Endometrial microvascular endothelial cells (primary cell): ENCODE measurements around the gene EFCC1. TPM values are rescaled to one million over a fixed set of nuclear protein-coding genes. Genes with fewer than 3 reads are reported as not detected.

Experiments
- in situ Hi-C: cut with HindIII; loops from 2 replicates; pipeline ENCODE4 v1.10.0; 2017; ENCODE audit warnings: low sequenced_read_pairs, low pct_unique_long_range_greater_than_20kb; ENCODE audit errors: inconsistent ontology term
- total RNA-seq: library from RNA; depleted of rRNA; stranded (reverse); fragments of >200 nt; gene quantifications from one replicate; pipeline ENCODE4 v1.2.3, GENCODE V29; 2015; ENCODE audit errors: inconsistent ontology term

EFCC1 gene
- total RNA-seq, 1 donor from 2014 or later: not detected

DNA sequence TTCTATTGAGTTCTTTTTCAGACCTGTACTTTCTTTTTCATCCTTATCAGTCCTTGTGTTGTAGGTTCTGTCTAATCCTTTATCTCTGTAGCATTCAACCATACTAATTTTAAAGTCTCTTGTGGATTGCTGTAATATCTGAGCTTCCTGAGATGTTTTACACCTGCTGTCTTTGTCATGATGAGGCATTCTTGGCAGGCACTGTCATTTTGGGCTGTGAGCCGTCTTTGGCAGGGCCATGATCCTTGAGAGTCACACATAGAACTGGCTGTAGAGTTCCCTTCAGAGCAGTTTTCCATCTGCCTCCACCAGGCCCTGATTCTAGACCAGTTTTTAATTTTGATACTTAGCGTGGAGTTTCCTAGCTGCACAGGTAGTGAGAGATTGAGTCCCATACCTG, 6.7 kb downstream of the EFCC1 start:
- in situ Hi-C loops: no loop called here

- in situ Hi-C loops: no loop called here
These were observed 8.2 kb downstream of the EFCC1 start for GRCh38 chr3:129009266-129009665.

DNA sequence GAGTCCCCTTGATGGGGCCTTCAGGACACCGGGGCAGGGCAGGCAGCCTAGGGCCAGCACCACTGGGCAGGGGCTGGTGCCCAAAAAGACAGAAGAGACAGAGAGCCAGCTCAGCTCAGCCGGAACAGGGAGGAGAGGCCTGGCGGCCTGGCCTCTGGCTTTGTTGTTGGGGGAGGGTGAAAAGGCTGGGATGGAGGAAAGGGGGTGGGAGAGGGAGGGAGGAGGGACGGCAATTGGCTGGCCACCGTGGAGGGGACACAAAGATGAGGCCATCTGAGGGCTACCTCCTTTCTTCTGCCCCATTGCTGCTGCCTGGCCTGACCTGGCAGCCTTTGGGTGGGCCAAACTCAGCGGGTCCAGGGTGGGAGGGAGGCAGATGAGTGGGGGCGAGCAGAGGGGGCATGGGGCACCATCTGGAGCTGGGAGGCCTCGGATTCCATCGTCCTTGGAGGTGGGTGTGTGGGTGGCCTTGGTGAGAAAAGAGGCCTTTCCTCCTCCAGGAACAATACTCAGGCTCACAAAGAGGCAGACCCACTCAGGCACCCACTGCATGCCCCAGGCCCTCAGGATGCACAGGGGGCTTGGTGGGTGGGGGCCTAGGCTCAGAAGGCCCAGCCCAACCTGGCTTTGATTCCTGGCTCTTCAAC, 9.3 kb downstream of the EFCC1 start:
- in situ Hi-C loops: no loop called here

GRCh38 chr3:129013491-129013891, 12.4 kb downstream of the EFCC1 start:
- in situ Hi-C loops: no loop called here

- in situ Hi-C loops: no loop called here
These were observed 13.0 kb downstream of the EFCC1 start for GRCh38 chr3:129014148-129014547.

- in situ Hi-C loops: no loop called here
These were observed 13.8 kb downstream of the EFCC1 start for GRCh38 chr3:129014793-129015345.

DNA sequence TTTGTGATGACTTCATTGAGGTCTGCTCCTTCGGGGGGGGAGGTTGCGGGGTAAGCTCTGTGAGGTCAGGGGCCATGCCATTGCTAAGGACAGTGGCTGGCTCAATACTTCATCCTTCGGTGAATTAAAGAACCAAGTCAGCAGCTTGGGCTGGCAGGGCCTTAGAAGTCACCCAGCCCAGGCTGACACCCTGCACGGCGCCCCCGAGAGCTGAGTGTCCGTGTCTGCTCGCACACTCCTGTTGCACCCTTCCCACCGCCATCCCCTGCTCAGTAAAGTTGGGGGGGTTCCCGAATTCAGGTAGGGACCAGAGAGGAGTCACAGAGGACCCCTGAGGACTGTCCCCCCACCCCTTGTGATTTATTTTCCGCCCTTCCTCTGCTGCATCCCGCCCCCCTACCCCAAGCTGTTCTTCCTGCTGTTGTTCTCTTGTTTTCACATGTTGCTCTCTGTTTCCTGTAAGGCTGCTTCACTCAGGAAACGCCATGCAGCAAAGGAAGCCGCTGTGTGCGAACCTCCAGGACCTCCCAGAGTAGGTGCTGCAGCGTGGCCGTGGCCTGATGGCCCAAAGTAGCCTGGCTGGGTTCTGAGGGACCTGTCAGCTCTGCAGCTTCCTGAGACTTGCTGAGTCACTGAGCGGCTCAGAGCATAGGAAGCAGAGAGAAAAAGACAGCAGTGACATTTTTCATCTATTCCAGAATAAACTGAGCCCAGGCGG, 14.4 kb downstream of the EFCC1 start:
- in situ Hi-C loops: no loop called here

GRCh38 chr3:129016356-129016719, 15.2 kb downstream of the EFCC1 start:
- in situ Hi-C loops: no loop called here

DNA sequence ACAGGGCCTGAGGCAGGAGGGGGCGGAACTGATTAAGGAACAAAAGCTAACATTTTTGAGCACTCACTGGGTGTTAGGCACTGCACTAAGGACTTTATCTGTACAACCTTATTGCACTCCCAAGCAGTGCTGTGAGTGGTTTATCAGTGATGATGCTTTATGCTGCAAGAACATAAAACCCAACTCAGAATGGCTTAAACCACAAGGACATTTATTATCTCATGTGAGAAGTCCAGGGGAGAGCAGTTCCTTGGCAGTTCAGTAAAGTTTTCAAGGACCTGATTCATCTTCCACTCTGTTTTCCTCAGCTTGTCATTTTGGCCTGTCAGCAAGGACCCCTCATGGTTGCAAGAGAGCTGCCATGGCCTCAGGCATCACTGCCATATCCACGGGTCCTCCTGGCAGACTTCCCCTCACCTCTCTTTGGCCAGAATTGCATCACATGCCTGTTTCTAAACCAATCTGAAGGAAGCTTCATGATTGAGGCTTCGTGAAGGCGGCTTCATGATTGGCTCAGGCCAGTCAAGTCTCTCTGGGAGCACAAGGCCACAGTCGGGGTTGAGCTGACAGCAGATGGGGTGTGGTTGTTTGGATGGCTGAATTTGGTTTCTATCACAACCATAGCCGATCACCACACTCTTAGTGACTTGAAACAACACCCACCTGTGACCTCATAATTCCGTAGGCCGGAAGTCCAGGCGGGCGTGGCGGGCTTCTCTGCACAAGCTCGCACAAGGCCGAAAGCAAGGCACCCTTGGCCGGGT, 15.8 kb downstream of the EFCC1 start:
- in situ Hi-C loops: no loop called here

DNA sequence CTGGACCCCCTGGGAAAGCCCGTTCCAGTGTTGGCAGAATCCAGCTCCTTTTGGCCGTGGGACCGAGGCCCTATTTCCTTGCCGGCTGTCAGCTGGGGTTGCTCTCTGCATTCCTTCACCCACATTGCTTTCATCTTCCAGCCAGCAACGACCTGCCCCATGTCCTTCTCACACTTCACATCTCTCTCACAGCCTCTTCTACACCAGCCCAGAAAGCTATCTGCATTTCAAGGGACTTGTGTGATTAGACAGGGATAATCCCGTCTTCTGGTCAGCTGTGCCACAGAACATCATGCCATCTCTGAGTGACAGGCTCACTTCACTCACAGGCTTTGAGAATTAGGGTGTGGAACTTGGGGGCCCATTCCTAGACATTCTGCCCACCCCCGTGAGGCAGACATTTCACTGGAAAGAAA, 16.4 kb downstream of the EFCC1 start:
- in situ Hi-C loops: no loop called here

GRCh38 chr3:129018271-129018670, 17.2 kb downstream of the EFCC1 start:
- in situ Hi-C loops: no loop called here

- in situ Hi-C loops: no loop called here
These were observed 17.6 kb downstream of the EFCC1 start for GRCh38 chr3:129018751-129019150.

DNA sequence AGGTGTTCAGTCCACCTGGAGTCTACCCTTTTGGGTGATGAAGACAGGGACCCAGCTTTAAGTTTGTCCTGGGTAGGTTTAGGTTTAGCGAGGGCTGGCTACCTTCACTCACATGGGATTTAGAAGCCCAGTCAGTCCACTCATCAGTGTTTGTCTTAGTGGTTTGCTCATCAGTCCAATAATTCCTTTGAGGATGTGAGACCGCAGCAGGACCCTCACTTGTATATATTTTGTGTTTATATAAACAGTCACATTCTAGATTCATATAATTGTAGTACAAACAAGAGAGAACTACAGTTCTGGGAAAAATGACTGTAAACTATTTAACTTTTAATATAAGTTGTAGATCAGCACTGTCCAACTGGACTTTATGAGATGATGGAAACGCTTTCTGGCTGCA, 18.2 kb downstream of the EFCC1 start:
- in situ Hi-C loops: no loop called here

DNA sequence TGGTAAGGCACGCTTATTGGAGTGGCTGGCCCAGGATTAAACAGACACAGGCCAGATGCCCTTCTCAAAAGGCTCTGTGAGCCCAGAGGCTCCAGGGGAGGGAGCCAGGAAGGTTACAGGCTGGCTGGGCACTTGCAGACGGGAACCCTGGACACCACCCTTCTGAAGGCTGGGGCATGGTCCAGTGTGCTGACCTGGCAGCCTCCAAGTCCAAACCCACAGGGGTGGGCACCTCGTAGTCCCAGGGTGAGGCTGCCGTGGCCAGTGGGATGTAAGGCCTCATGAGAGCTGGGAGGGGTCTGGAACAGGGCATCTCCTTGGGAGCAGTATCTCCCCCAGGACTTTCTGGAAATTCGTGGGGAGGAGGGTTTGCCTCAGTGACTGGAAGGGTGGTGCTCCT, 19.6 kb downstream of the EFCC1 start:
- in situ Hi-C loops: no loop called here

- in situ Hi-C loops: no loop called here
These were observed 20.0 kb downstream of the EFCC1 start for GRCh38 chr3:129021140-129021551.

- in situ Hi-C loops: no loop called here
These were observed 21.3 kb downstream of the EFCC1 start for GRCh38 chr3:129022114-129023007.

GRCh38 chr3:129023008-129023358, 21.9 kb downstream of the EFCC1 start:
- in situ Hi-C loops: no loop called here

DNA sequence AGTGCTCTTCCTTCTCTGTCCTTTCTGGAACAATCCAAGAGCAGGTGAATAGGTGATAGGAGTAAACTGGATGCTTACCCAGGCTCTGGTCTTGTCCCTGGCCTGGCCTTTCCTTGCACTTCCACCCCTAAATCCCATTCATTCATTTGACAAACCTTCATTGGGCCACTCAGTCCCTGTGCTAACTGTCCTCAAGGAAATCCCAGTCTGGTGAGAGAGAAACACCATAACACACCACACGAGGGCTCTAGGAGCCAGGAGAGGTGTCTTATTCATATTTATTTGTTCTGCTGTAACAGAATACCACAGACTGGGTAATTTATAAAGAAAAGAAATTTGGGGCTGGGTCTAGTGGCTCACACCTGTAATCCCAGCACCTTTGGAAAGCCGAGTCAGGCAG, 22.8 kb downstream of the EFCC1 start:
- in situ Hi-C loops: no loop called here

GRCh38 chr3:129025108-129025507, 24.0 kb downstream of the EFCC1 start:
- in situ Hi-C loops: no loop called here
